Measurements from ENCODE around the gene OBP2B. TPM values are rescaled to one million over a fixed set of nuclear protein-coding genes. Genes with fewer than 3 reads are reported as not detected.
"Not testable (repeated sequence)": the region's sequence is repeated elsewhere in the genome, so short reads cannot be mapped to it uniquely, and the experiment has no call there.

OBP2B gene
- not detected in 2 replicates for total RNA-seq (2014; rRNA removed; shearing (Covaris generic); ENCODE audit: low replicate concordance)

DNA sequence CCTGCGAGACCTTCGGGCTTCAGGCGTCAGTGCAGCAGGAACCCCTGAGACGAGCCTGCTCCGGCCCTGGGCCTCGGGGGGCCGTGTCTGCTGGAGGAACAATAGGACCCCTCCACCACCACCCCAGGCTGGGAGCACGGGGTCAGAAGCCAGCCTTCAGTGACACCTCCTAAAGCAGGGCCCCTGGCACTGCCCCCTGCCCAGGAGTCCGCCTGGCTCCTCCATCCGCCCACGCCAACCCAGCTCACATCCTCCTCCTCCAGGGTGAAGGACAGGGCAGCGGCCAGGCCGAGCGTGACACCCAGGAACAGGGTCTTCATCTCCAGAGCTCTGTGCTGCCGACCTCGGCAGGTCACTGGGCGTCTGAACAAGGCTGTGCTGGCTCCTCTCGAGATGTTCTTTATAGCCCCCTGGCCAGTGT is at the start of gene OBP2B:
OBP2B (minus strand) TSS at position 371 of the 421 bp plus-strand sequence; CDS start at position 320, 51 bp downstream.
- DNase-seq (ENCODE audit: low read depth); in situ Hi-C loops (cut with HindIII; ENCODE audit: low pct_unique_long_range_greater_than_20kb, low sequenced_read_pairs): not testable (repeated sequence)

DNA sequence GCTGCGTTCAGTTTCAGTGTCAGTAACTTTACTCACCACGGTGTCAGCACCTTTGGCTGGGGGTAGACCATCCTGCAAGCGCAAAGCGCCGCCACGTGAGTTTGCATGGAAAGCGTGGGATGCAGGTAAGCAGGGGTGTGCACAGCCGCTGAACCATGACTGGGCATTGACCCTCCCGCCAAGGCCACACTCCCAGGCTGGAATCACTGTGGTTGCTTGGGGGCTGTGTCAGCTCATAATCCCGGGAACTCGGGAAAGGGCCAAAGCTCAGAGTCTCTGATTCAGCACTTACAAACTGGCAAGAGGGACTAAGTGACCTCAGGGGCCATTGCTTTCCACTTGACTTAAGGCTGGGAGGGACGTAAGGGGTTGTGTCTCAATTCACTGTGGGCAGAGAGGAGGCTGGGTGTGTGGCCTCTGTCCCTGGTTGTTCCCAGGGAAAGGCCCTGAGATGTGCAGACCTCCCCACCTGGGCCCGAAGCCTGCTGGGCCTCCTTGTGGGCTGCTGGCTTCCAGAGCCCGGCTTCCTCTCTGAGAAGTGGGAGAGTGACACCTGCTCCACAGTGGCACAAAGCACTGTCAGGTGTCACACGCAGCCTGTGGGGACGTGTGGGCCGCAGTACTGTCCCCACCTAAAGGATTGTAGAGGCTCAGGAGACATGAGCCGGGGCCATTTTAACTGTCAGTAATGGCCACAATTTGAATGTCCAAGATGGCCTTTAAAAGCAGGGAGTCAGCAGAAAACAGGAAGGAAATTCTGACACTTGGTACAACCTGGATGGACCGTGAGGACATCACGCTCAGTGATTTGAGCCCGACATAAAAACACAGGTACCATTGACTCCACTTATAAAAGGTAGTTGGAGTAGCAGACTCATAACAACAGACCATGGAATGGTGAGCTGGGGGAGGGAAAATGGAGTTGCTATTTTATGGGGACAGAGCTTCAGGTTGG is 49.3 kb upstream of the OBP2B start:
- in situ Hi-C loops (cut with HindIII; ENCODE audit: low pct_unique_long_range_greater_than_20kb, low sequenced_read_pairs), result no loop called here
- peak; percentile 93 for DNase-seq (ENCODE audit: low read depth)

GRCh38 chr9:133257465-133257956 is 48.5 kb upstream of the OBP2B start:
- peak; percentile 48 for DNase-seq (ENCODE audit: low read depth)
- in situ Hi-C loops (cut with HindIII; ENCODE audit: low pct_unique_long_range_greater_than_20kb, low sequenced_read_pairs), result no loop called here

DNA sequence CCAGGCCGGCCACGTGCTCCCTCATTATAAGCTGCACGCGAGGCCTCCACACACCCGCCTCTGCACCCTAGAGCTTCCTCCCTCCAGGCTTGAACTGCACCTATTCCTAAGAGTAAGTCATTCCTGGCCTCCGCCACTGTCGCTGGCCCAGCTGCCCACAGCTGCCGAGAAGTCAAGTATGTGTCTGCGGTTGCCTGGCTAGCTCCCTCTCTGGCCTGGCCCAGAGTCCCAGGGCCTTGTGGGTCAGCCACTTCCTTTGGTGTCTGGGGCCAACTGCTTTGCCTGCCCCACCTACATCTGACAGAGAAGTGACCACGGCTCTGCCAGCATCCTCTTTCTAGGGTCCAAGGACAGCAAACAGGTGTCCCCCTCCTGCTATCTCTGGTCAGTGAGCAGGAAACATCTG is 47.6 kb upstream of the OBP2B start:
- no peak for DNase-seq (ENCODE audit: low read depth)
- in situ Hi-C loops (cut with HindIII; ENCODE audit: low pct_unique_long_range_greater_than_20kb, low sequenced_read_pairs), result no loop called here

DNA sequence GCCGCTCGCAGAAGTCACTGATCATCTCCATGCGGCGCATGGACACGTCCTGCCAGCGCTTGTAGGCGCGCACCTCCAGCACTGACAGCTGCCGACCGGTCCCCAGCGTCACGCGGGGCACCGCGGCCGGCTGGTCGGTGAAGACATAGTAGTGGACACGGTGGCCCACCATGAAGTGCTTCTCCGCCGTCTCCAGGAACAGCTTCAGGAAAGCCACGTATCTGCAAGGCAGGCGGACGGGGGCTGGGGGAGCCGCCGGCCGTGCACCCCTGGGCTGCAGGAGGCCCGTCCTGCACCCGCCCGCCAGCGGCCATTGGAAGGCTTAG is 47.0 kb upstream of the OBP2B start:
- DNase-seq (ENCODE audit: low read depth), result no peak
- in situ Hi-C loops (cut with HindIII; ENCODE audit: low pct_unique_long_range_greater_than_20kb, low sequenced_read_pairs), result no loop called here

DNA sequence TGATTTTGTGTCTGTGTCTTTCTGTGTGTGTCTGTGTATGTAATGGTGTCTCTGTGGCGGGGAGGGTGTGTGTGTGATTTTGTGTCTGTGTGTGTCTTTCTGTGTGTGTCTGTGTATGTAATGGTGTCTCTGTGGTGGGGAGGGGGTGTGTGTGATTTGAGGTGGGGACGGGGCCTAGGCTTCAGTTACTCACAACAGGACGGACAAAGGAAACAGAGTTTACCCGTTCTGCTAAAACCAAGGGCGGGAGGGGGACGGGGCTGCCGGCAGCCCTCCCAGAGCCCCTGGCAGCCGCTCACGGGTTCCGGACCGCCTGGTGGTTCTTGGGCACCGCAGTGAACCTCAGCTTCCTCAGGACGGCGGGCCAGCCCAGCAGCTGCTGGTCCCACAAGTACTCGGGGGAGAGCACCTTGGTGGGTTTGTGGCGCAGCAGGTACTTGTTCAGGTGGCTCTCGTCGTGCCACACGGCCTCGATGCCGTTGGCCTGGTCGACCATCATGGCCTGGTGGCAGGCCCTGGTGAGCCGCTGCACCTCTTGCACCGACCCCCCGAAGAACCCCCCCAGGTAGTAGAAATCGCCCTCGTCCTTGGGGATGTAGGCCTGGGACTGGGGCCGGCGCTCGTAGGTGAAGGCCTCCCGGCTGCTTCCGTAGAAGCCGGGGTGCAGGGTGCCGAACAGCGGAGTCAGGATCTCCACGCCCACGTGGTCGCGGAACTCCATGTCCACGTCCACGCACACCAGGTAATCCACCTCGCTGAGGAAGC is 46.5 kb upstream of the OBP2B start:
- no peak for DNase-seq (ENCODE audit: low read depth)
- in situ Hi-C loops (cut with HindIII; ENCODE audit: low pct_unique_long_range_greater_than_20kb, low sequenced_read_pairs), result no loop called here

DNA sequence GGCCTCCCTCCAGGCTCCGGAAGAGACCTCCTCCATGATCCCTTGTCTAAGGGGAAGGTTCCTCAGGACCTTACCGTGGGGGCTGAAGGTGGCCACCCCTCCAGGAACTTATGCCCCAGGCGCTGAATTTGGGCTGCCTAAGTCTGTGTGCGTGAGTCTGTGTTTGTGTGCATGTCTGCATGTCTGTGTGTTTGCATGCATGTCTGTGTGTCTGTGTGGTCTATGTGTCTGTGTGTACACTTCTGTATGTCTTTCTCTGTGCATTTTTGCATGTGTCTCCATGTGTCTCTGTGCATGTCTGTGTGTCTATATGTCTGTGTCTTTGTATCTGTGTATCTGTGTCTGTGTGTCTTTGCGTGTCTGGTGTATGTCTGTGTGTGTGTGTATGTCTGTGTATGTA is 45.4 kb upstream of the OBP2B start:
- in situ Hi-C loops (cut with HindIII; ENCODE audit: low pct_unique_long_range_greater_than_20kb, low sequenced_read_pairs), result no loop called here
- no peak for DNase-seq (ENCODE audit: low read depth)

GRCh38 chr9:133253268-133253667 is 44.2 kb upstream of the OBP2B start:
- in situ Hi-C loops (cut with HindIII; ENCODE audit: low pct_unique_long_range_greater_than_20kb, low sequenced_read_pairs), result no loop called here

GRCh38 chr9:133252301-133253020 is 43.4 kb upstream of the OBP2B start:
- in situ Hi-C loops (cut with HindIII; ENCODE audit: low pct_unique_long_range_greater_than_20kb, low sequenced_read_pairs), result no loop called here
- DNase-seq (ENCODE audit: low read depth), result peak; percentile 42

More at GRCh38 chr9:133253268-133253667, 44.2 kb upstream of the OBP2B start:
- DNase-seq (ENCODE audit: low read depth), result no peak

DNA sequence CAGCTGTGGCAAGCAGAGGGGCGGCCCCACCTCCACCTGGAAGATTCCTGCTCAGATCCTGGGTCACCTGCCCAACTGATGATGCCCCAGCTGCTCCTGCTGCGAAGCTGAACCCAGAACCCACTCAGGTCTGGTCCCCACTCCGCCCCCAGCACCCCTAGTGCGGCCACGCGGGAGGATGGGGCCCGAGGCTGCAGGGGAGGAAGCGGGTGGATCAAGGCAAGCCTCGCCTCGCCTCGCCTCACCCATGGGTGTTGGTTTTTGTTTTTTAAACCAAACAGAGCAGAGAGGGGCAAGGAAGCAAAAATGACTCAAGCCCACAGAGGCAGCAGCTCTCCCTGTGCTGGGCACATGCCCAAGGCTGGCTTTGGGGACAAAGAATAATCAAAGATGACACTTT is 42.7 kb upstream of the OBP2B start:
- DNase-seq (ENCODE audit: low read depth), result no peak
- in situ Hi-C loops (cut with HindIII; ENCODE audit: low pct_unique_long_range_greater_than_20kb, low sequenced_read_pairs), result no loop called here

DNA sequence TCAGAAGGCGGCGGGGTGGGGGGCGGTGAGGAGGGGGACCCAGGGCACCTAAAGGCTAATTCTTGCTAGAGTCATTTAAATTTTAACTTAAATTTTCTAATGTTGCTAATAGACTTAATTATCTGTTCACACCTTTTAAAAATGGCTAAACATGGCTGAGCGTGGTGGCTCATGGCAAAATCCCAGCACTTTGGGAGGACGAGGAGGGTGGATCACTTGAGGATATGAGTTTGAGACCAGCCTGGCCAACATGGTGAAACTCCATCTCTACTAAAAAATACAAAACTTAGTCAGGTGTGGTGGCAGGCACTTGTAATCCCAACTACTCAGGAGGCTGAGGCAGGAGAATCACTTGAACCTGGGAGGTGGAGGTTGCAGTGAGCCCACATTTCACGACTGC is 42.2 kb upstream of the OBP2B start:
- in situ Hi-C loops (cut with HindIII; ENCODE audit: low pct_unique_long_range_greater_than_20kb, low sequenced_read_pairs); DNase-seq (ENCODE audit: low read depth): not testable (repeated sequence)

DNA sequence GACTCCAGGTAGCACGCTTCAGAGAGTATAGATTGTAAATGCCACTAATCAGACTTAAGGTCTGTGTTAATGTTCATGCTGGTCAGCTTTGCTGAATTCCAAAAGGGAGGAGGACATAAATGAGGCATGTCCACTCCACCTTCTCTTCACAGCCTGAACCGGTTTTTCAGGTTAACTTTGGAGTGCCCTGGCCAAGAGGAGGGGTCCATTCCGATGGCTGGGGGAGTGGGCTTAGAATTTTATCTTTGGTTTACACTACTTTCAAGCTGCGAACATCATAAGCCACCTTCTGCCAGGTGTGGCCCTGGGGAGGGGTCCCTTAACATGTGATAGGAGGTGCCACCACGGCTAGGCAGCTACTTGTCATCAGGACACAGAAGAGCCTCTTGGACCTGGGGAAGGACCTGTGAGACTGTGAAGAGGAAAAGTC is 41.7 kb upstream of the OBP2B start:
- DNase-seq (ENCODE audit: low read depth), result no peak
- in situ Hi-C loops (cut with HindIII; ENCODE audit: low pct_unique_long_range_greater_than_20kb, low sequenced_read_pairs), result no loop called here

DNA sequence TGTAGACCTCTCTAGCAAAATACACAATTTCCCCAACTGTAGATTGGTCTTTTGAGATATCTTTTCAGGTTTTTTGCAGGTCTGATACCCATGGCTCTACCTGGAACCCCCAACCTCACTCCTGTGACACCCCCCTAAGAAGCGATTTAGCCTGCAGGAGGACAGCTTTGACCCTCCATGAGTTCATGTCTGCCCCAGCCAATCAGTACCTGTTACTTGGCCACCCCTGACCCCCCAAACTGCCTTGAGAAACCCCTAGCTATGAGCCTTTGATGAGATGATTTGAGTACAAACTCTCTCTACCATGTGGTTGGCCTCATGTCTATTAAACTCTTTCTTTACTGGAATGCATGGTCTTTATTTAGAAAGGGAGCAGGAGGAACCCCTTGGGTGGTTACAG is 40.3 kb upstream of the OBP2B start:
- DNase-seq (ENCODE audit: low read depth), result no peak
- in situ Hi-C loops (cut with HindIII; ENCODE audit: low pct_unique_long_range_greater_than_20kb, low sequenced_read_pairs), result no loop called here

- no peak for DNase-seq (ENCODE audit: low read depth)
- in situ Hi-C loops (cut with HindIII; ENCODE audit: low pct_unique_long_range_greater_than_20kb, low sequenced_read_pairs), result no loop called here
These were observed 39.8 kb upstream of the OBP2B start for GRCh38 chr9:133248726-133249295.

GRCh38 chr9:133247632-133248031 is 38.6 kb upstream of the OBP2B start:
- no peak for DNase-seq (ENCODE audit: low read depth)
- in situ Hi-C loops (cut with HindIII; ENCODE audit: low pct_unique_long_range_greater_than_20kb, low sequenced_read_pairs), result no loop called here

DNA sequence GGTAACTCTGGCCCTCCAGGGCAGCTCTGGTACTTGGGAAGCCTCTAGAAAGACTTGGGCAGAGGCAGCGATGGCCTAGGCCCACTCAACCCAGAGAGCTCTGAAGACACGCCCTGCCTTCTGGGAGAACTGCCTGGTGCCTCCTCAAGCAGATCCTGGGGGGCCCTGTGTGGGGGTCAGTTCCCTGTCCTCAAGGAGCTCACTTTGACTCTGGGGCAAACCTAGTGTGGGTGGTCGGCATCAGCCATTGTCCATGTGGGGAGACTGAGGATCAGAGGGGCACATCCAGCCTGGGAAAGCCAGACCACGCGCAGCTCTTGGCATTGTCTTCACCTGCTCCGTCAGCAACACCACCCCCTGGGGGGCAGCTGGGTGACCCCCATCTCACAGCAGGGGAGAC is 37.9 kb upstream of the OBP2B start:
- in situ Hi-C loops (cut with HindIII; ENCODE audit: low pct_unique_long_range_greater_than_20kb, low sequenced_read_pairs), result no loop called here
- DNase-seq (ENCODE audit: low read depth), result no peak

GRCh38 chr9:133246562-133246961 is 37.5 kb upstream of the OBP2B start:
- DNase-seq (ENCODE audit: low read depth), result no peak
- in situ Hi-C loops (cut with HindIII; ENCODE audit: low pct_unique_long_range_greater_than_20kb, low sequenced_read_pairs), result no loop called here

DNA sequence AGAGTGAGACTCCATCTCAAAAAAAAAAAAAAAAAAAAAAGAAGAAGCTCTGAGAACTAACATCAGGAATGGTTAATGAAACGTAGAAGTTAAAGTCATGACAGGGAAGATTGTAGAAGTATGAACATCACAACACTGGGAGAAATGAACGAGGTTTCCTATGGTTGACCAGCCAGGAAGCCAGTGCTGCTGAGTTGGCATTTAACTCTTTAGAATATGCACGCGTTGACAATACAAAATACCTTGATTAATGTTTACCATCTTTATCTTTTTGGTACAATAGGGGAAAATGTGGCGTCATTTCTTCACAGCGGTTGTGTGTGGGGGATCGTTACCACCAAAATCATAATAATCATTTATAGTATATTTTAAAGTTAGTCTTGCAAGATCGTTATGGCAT is 33.9 kb upstream of the OBP2B start:
- in situ Hi-C loops (cut with HindIII; ENCODE audit: low pct_unique_long_range_greater_than_20kb, low sequenced_read_pairs), result no loop called here

More for the DNA sequence above, 33.9 kb upstream of the OBP2B start:
- DNase-seq (ENCODE audit: low read depth), result no peak
